ENCODE data around the gene SLC25A29.
"Not testable (repeated sequence)": the region's sequence is repeated elsewhere in the genome, so short reads cannot be mapped to it uniquely, and the experiment has no call there.

The SLC25A29 gene

GRCh38 chr14:100287998-100288295 is 18.3 kb downstream of the SLC25A29 start:
- not testable (repeated sequence) for H3K27ac ChIP-seq (ENCODE audit: low read depth in 2 of 2, low read length in 2 of 2); H3K4me3 ChIP-seq (ENCODE audit: low read length in 2 of 2); H3K9ac ChIP-seq (ENCODE audit: low read depth in 1 of 2, low read length in 2 of 2); H3K9me3 ChIP-seq (ENCODE audit: control insufficient read depth in 2 of 2, low read length in 2 of 2); H3K36me3 ChIP-seq (ENCODE audit: control insufficient read depth in 2 of 2, insufficient read depth in 2 of 2, low read length in 2 of 2); H3K4me1 ChIP-seq (ENCODE audit: control insufficient read depth in 2 of 2, insufficient read depth in 2 of 2, low read length in 2 of 2); H3K27me3 ChIP-seq (ENCODE audit: control insufficient read depth in 2 of 2, insufficient read depth in 2 of 2, low read length in 2 of 2)

- H3K9me3 ChIP-seq (ENCODE audit: control insufficient read depth in 2 of 2, low read length in 2 of 2): no peaks in the 10 kb centered on the region
- H3K27ac ChIP-seq (ENCODE audit: low read depth in 2 of 2, low read length in 2 of 2): no peak overlapping the region
- no peaks in the 10 kb centered on the region for H3K27me3 ChIP-seq (ENCODE audit: control insufficient read depth in 2 of 2, insufficient read depth in 2 of 2, low read length in 2 of 2)
- H3K4me1 ChIP-seq (ENCODE audit: control insufficient read depth in 2 of 2, insufficient read depth in 2 of 2, low read length in 2 of 2): peaks cover 3 to 5% of the 10 kb centered on the region in 2 donors
- H3K9ac ChIP-seq (ENCODE audit: low read depth in 1 of 2, low read length in 2 of 2): no peak overlapping the region
- no peaks in the 10 kb centered on the region for H3K36me3 ChIP-seq (ENCODE audit: control insufficient read depth in 2 of 2, insufficient read depth in 2 of 2, low read length in 2 of 2)
- H3K4me3 ChIP-seq (ENCODE audit: low read length in 2 of 2): no peak overlapping the region
These were observed 18.8 kb downstream of the SLC25A29 start for GRCh38 chr14:100287202-100287997.

GRCh38 chr14:100286484-100287191 is 19.6 kb downstream of the SLC25A29 start:
- H3K4me3 ChIP-seq (ENCODE audit: low read length in 2 of 2): no peak overlapping the region
- no peaks in the 10 kb centered on the region for H3K27me3 ChIP-seq (ENCODE audit: control insufficient read depth in 2 of 2, insufficient read depth in 2 of 2, low read length in 2 of 2)
- peaks cover 3 to 5% of the 10 kb centered on the region in 2 donors for H3K4me1 ChIP-seq (ENCODE audit: control insufficient read depth in 2 of 2, insufficient read depth in 2 of 2, low read length in 2 of 2)
- H3K27ac ChIP-seq (ENCODE audit: low read depth in 2 of 2, low read length in 2 of 2): no peak overlapping the region
- H3K9ac ChIP-seq (ENCODE audit: low read depth in 1 of 2, low read length in 2 of 2): no peak overlapping the region
- H3K9me3 ChIP-seq (ENCODE audit: control insufficient read depth in 2 of 2, low read length in 2 of 2): no peaks in the 10 kb centered on the region
- H3K36me3 ChIP-seq (ENCODE audit: control insufficient read depth in 2 of 2, insufficient read depth in 2 of 2, low read length in 2 of 2): peaks cover 0 to 3% of the 10 kb centered on the region in 2 donors

- Histone ChIP-seq H3K27ac (ENCODE audit: low read depth in 2 of 2, low read length in 2 of 2) (peak overlapping the region; percentile 86), H3K9ac (ENCODE audit: low read depth in 1 of 2, low read length in 2 of 2) (peak overlapping the region; percentile 14 to 92), H3K9me3 (ENCODE audit: control insufficient read depth in 2 of 2, low read length in 2 of 2) (no peaks in the 10 kb centered on the region), H3K36me3 (ENCODE audit: control insufficient read depth in 2 of 2, insufficient read depth in 2 of 2, low read length in 2 of 2) (peaks cover 5 to 6% of the 10 kb centered on the region in 2 donors), H3K4me3 (ENCODE audit: low read length in 2 of 2) (peak overlapping the region; percentile 70 to 73), H3K27me3 (ENCODE audit: control insufficient read depth in 2 of 2, insufficient read depth in 2 of 2, low read length in 2 of 2) (no peaks in the 10 kb centered on the region), H3K4me1 (ENCODE audit: control insufficient read depth in 2 of 2, insufficient read depth in 2 of 2, low read length in 2 of 2) (peaks cover 3 to 5% of the 10 kb centered on the region in 2 donors)
These were observed 20.3 kb downstream of the SLC25A29 start for GRCh38 chr14:100285913-100286400.

- Histone ChIP-seq H3K4me1 (ENCODE audit: control insufficient read depth in 2 of 2, insufficient read depth in 2 of 2, low read length in 2 of 2) (peaks cover 3 to 5% of the 10 kb centered on the region in 2 donors), H3K9ac (ENCODE audit: low read depth in 1 of 2, low read length in 2 of 2) (peak overlapping the region; percentile 75 to 92), H3K9me3 (ENCODE audit: control insufficient read depth in 2 of 2, low read length in 2 of 2) (no peaks in the 10 kb centered on the region), H3K36me3 (ENCODE audit: control insufficient read depth in 2 of 2, insufficient read depth in 2 of 2, low read length in 2 of 2) (peaks cover 5 to 6% of the 10 kb centered on the region in 2 donors), H3K4me3 (ENCODE audit: low read length in 2 of 2) (peak overlapping the region; percentile 70 to 73), H3K27ac (ENCODE audit: low read depth in 2 of 2, low read length in 2 of 2) (peak overlapping the region; percentile 86), H3K27me3 (ENCODE audit: control insufficient read depth in 2 of 2, insufficient read depth in 2 of 2, low read length in 2 of 2) (no peaks in the 10 kb centered on the region)
These were observed 21.0 kb downstream of the SLC25A29 start for GRCh38 chr14:100285021-100285912.

- peak overlapping the region; percentile 70 to 73 for H3K4me3 ChIP-seq (ENCODE audit: low read length in 2 of 2)
- no peak overlapping the region for H3K27ac ChIP-seq (ENCODE audit: low read depth in 2 of 2, low read length in 2 of 2)
- peak overlapping the region in 1 of 2 donors; percentile 92 for H3K9ac ChIP-seq (ENCODE audit: low read depth in 1 of 2, low read length in 2 of 2)
These were observed 22.0 kb downstream of the SLC25A29 start for GRCh38 chr14:100283984-100284881.

GRCh38 chr14:100283436-100283835 is 22.8 kb downstream of the SLC25A29 start:
- H3K4me1 ChIP-seq (ENCODE audit: control insufficient read depth in 2 of 2, insufficient read depth in 2 of 2, low read length in 2 of 2); H3K27me3 ChIP-seq (ENCODE audit: control insufficient read depth in 2 of 2, insufficient read depth in 2 of 2, low read length in 2 of 2); H3K4me3 ChIP-seq (ENCODE audit: low read length in 2 of 2); H3K36me3 ChIP-seq (ENCODE audit: control insufficient read depth in 2 of 2, insufficient read depth in 2 of 2, low read length in 2 of 2); H3K9ac ChIP-seq (ENCODE audit: low read depth in 1 of 2, low read length in 2 of 2); H3K9me3 ChIP-seq (ENCODE audit: control insufficient read depth in 2 of 2, low read length in 2 of 2); H3K27ac ChIP-seq (ENCODE audit: low read depth in 2 of 2, low read length in 2 of 2): not testable (repeated sequence)

More at GRCh38 chr14:100283984-100284881, 22.0 kb downstream of the SLC25A29 start:
- Histone ChIP-seq H3K27me3 (ENCODE audit: control insufficient read depth in 2 of 2, insufficient read depth in 2 of 2, low read length in 2 of 2) (no peaks in the 10 kb centered on the region), H3K9me3 (ENCODE audit: control insufficient read depth in 2 of 2, low read length in 2 of 2) (no peaks in the 10 kb centered on the region), H3K4me1 (ENCODE audit: control insufficient read depth in 2 of 2, insufficient read depth in 2 of 2, low read length in 2 of 2) (peaks cover 3 to 8% of the 10 kb centered on the region in 2 donors), H3K36me3 (ENCODE audit: control insufficient read depth in 2 of 2, insufficient read depth in 2 of 2, low read length in 2 of 2) (peaks cover 5 to 6% of the 10 kb centered on the region in 2 donors)

- peaks cover 5 to 8% of the 10 kb centered on the region in 2 donors for H3K4me1 ChIP-seq (ENCODE audit: control insufficient read depth in 2 of 2, insufficient read depth in 2 of 2, low read length in 2 of 2)
- no peak overlapping the region for H3K27ac ChIP-seq (ENCODE audit: low read depth in 2 of 2, low read length in 2 of 2)
- H3K9ac ChIP-seq (ENCODE audit: low read depth in 1 of 2, low read length in 2 of 2): no peak overlapping the region
- no peaks in the 10 kb centered on the region for H3K9me3 ChIP-seq (ENCODE audit: control insufficient read depth in 2 of 2, low read length in 2 of 2)
- H3K4me3 ChIP-seq (ENCODE audit: low read length in 2 of 2): no peak overlapping the region
- no peaks in the 10 kb centered on the region for H3K27me3 ChIP-seq (ENCODE audit: control insufficient read depth in 2 of 2, insufficient read depth in 2 of 2, low read length in 2 of 2)
- H3K36me3 ChIP-seq (ENCODE audit: control insufficient read depth in 2 of 2, insufficient read depth in 2 of 2, low read length in 2 of 2): peaks cover 5 to 6% of the 10 kb centered on the region in 2 donors
These were observed 23.4 kb downstream of the SLC25A29 start for GRCh38 chr14:100282766-100283419.

GRCh38 chr14:100282083-100282350 is 24.2 kb downstream of the SLC25A29 start:
- Histone ChIP-seq H3K27ac (ENCODE audit: low read depth in 2 of 2, low read length in 2 of 2) (no peak overlapping the region), H3K4me1 (ENCODE audit: control insufficient read depth in 2 of 2, insufficient read depth in 2 of 2, low read length in 2 of 2) (peaks cover 5 to 8% of the 10 kb centered on the region in 2 donors), H3K27me3 (ENCODE audit: control insufficient read depth in 2 of 2, insufficient read depth in 2 of 2, low read length in 2 of 2) (no peaks in the 10 kb centered on the region)

More at GRCh38 chr14:100282083-100282350, 24.2 kb downstream of the SLC25A29 start:
- Histone ChIP-seq H3K36me3 (ENCODE audit: control insufficient read depth in 2 of 2, insufficient read depth in 2 of 2, low read length in 2 of 2) (peaks cover 7 to 13% of the 10 kb centered on the region in 2 donors), H3K9ac (ENCODE audit: low read depth in 1 of 2, low read length in 2 of 2) (no peak overlapping the region), H3K4me3 (ENCODE audit: low read length in 2 of 2) (no peak overlapping the region), H3K9me3 (ENCODE audit: control insufficient read depth in 2 of 2, low read length in 2 of 2) (no peaks in the 10 kb centered on the region)

Measured in mucosa of rectum (tissue), 2 donors.